K562 (cell line): Measurements from ENCODE around the gene KIF21A. TPM values are rescaled to one million over a fixed set of nuclear protein-coding genes. Genes with fewer than 3 reads are reported as not detected.

Experiments used
- ATAC-seq: fragments of 200-7000 bp; cut with Tn5 transposase; 3 replicates; pipeline ENCODE4 v1.9.1; 2020; ENCODE audit warnings: moderate library complexity
- BruUV-seq: library from RNA; stranded (reverse); fragments of 400-500 nt; replicated peaks from 2 replicates; lab custom pipeline; 2021; lab: Mats Ljungman, UMichigan
- CTCF ChIA-PET: fragments of 300-600 bp; formaldehyde crosslinking; extraction: SDS; loops from one replicate; lab custom pipeline; 2021; ENCODE audit warnings: low intra/inter-chr PET ratio; lab: Yijun Ruan, JAX
- POLR2A ChIA-PET: fragments of 300-600, 350-650 bp; sonication (Branson Sonifier 250); formaldehyde crosslinking; extraction: SDS; loops from one replicate; lab custom pipeline; 2021; ENCODE audit warnings: antibody characterized with exemption, inconsistent platforms; lab: Yijun Ruan, JAX
- DNase-seq, 4 experiments: peaks; one replicate each; pipeline versions ENCODE4 v3.0.0 to v3.0.0-alpha.2; 2011 to 2018; ENCODE audit warnings: low spot score in 3 of 4, mixed read lengths in 3 of 4; ENCODE audit errors: extremely low read depth in 1 of 4
- FAIRE-seq: peaks from 2 replicates; lab custom pipeline; 2011; peaks lifted over from hg19 to GRCh38; lab: Jason Lieb, UNC
- H2AFZ ChIP-seq: 2 replicates; pipeline ENCODE4 v1.6.0; 2011; ENCODE audit warnings: low read depth, low read length, control low read depth, inconsistent platforms
- H3K27ac ChIP-seq: fragments of 200-600 bp; 3 replicates; pipeline ENCODE4 v1.8.0; 2011; ENCODE audit warnings: low read depth, mild to moderate bottlenecking, control low read depth, inconsistent platforms, low read length, moderate library complexity, mixed read lengths; ENCODE audit errors: extremely low read depth
- H3K27me3 ChIP-seq, 2 experiments: fragments of 300-600 bp in 1 of 2; 2 replicates in 1 of 2; 3 replicates in 1 of 2; pipeline versions ENCODE4 v1.6.0 to v1.8.0; 2011; ENCODE audit warnings: inconsistent platforms in 2 of 2, low read length in 2 of 2, mild to moderate bottlenecking in 1 of 2, mixed read lengths in 1 of 2, moderate library complexity in 1 of 2; ENCODE audit not compliant: control insufficient read depth in 2 of 2, insufficient read depth in 2 of 2
- H3K36me3 ChIP-seq: fragments of 300-600 bp; 3 replicates; pipeline ENCODE4 v1.8.0; 2011; ENCODE audit warnings: mild to moderate bottlenecking, low read length, inconsistent platforms; ENCODE audit not compliant: control insufficient read depth, insufficient read depth
- H3K4me1 ChIP-seq, 2 experiments: fragments of 200-600 bp in 1 of 2; replicated peaks in 1 of 2; 2 replicates in 1 of 2; 3 replicates in 1 of 2; pipeline versions ENCODE4 v1.5.1 to v1.8.0; 2011; ENCODE audit warnings: inconsistent platforms in 2 of 2, low read length in 2 of 2, mild to moderate bottlenecking in 1 of 2, mixed read lengths in 1 of 2, moderate library complexity in 1 of 2; ENCODE audit not compliant: control insufficient read depth in 2 of 2, insufficient read depth in 2 of 2
- H3K4me2 ChIP-seq: 2 replicates; pipeline ENCODE4 v1.6.1; 2011; ENCODE audit warnings: low read length, control low read depth, inconsistent platforms, mixed read lengths; ENCODE audit not compliant: insufficient read depth
- H3K4me3 ChIP-seq: fragments of 200-600 bp; sonication (generic), shearing (Covaris generic); 2 replicates; pipeline ENCODE4 v1.5.1; 2016; ENCODE audit warnings: control low read depth, inconsistent platforms
- H3K79me2 ChIP-seq: fragments of 200-600 bp; 3 replicates; pipeline ENCODE4 v1.8.0; 2011; ENCODE audit warnings: low read length, inconsistent platforms; ENCODE audit not compliant: control insufficient read depth, insufficient read depth
- H3K9ac ChIP-seq, 2 experiments: 2 replicates each; pipeline versions ENCODE4 v1.6.0 to v1.6.1; 2011; ENCODE audit warnings: low read depth in 2 of 2, low read length in 2 of 2, control low read depth in 1 of 2, inconsistent platforms in 1 of 2, mild to moderate bottlenecking in 1 of 2, mixed read lengths in 1 of 2; ENCODE audit not compliant: insufficient read depth in 1 of 2
- H3K9me1 ChIP-seq: one replicate; pipeline ENCODE4 v1.6.0; 2011; ENCODE audit warnings: inconsistent platforms, mild to moderate bottlenecking, low read length, moderate library complexity; ENCODE audit not compliant: control insufficient read depth, insufficient read depth
- H3K9me3 ChIP-seq: replicated peaks from 2 replicates; pipeline ENCODE4 v1.5.1; 2011; ENCODE audit warnings: low read depth, low read length, inconsistent platforms; ENCODE audit not compliant: control insufficient read depth, insufficient read depth
- H4K20me1 ChIP-seq: replicated peaks from 2 replicates; pipeline ENCODE4 v1.6.1; 2011; ENCODE audit warnings: low read length, inconsistent platforms, mixed read lengths; ENCODE audit not compliant: control insufficient read depth, insufficient read depth
- ADNP ChIP-seq: fragments of 200-800 bp; sonication (Bioruptor generic); IDR thresholded peaks from 2 replicates; pipeline ENCODE4 v1.6.1; 2016; ENCODE audit warnings: missing genetic modification characterization, missing compliant biosample characterization
- ARID1B ChIP-seq: fragments of 450-650 bp; IDR thresholded peaks from 2 replicates; pipeline ENCODE4 v1.6.1; 2016; ENCODE audit warnings: antibody characterized with exemption, mild to moderate bottlenecking, inconsistent platforms
- ESRRB ChIP-seq: fragments of 250-450 bp; sonication (Bioruptor Pico); IDR thresholded peaks from 2 replicates; pipeline ENCODE4 v1.5.0; 2020; ENCODE audit warnings: mild to moderate bottlenecking, moderate library complexity, borderline replicate concordance
- EWSR1 ChIP-seq: fragments of 450-650 bp; IDR thresholded peaks from 2 replicates; pipeline ENCODE4 v1.6.1; 2018; ENCODE audit warnings: borderline replicate concordance, mild to moderate bottlenecking, low read depth, moderate library complexity; ENCODE audit not compliant: partially characterized antibody
- HDGF ChIP-seq: fragments of 450-650 bp; IDR thresholded peaks from 2 replicates; pipeline ENCODE4 v1.6.1; 2016
- IRF1 ChIP-seq: sonication (generic); formaldehyde crosslinking; IDR thresholded peaks from 2 replicates; pipeline ENCODE4 v1.8.0; 2022; ENCODE audit warnings: missing genetic modification reagents, mild to moderate bottlenecking, borderline replicate concordance
- JUN ChIP-seq, 2 experiments: sonication (generic) in 1 of 2; formaldehyde crosslinking in 1 of 2; IDR thresholded peaks; 2 replicates each; pipeline versions ENCODE4 v1.6.1 to v1.8.0; 2012 to 2022; ENCODE audit warnings: borderline replicate concordance in 2 of 2, mild to moderate bottlenecking in 2 of 2, improper control_type of control experiment in 1 of 2, low read depth in 1 of 2, low read length in 1 of 2, missing genetic modification reagents in 1 of 2
- KLF13 ChIP-seq: fragments of 450-650 bp; IDR thresholded peaks from 2 replicates; pipeline ENCODE4 v1.6.1; 2016; ENCODE audit warnings: missing genetic modification characterization, low read depth, mild to moderate bottlenecking, missing compliant biosample characterization, moderate library complexity, borderline replicate concordance
- MTA3 ChIP-seq: fragments of 450-650 bp; formaldehyde crosslinking; IDR thresholded peaks from 2 replicates; pipeline ENCODE4 v1.6.1; 2017; ENCODE audit warnings: mild to moderate bottlenecking, borderline replicate concordance
- MXD1 ChIP-seq: fragments of 250-450 bp; sonication (Bioruptor Pico); IDR thresholded peaks from 2 replicates; pipeline ENCODE4 v1.8.0; 2021; ENCODE audit warnings: borderline replicate concordance, mild to moderate bottlenecking, moderate library complexity; ENCODE audit not compliant: poor library complexity, severe bottlenecking
- PHB ChIP-seq: fragments of 250-450 bp; sonication (Bioruptor Pico); IDR thresholded peaks from 2 replicates; pipeline ENCODE4 v1.5.0; 2021
- PURB ChIP-seq: sonication (generic); formaldehyde crosslinking; IDR thresholded peaks from 2 replicates; pipeline ENCODE4 v1.9.0; 2021; ENCODE audit warnings: low read depth, mild to moderate bottlenecking, missing genetic modification reagents
- SMARCE1 ChIP-seq: fragments of 450-650 bp; IDR thresholded peaks from 2 replicates; pipeline ENCODE4 v1.7.1; 2016; ENCODE audit warnings: mild to moderate bottlenecking
- TGIF2 ChIP-seq: sonication (generic); formaldehyde crosslinking; IDR thresholded peaks from 2 replicates; pipeline ENCODE4 v1.8.1; 2022; ENCODE audit warnings: mild to moderate bottlenecking, missing genetic modification reagents, moderate library complexity
- ZBTB7A ChIP-seq: IDR thresholded peaks from 2 replicates; pipeline ENCODE4 v1.6.1; 2011; ENCODE audit warnings: low read depth, mild to moderate bottlenecking, low read length, moderate library complexity, borderline replicate concordance; ENCODE audit not compliant: control insufficient read depth
- ZC3H4 ChIP-seq: sonication (generic); formaldehyde crosslinking; IDR thresholded peaks from 2 replicates; pipeline ENCODE4 v1.9.0; 2021; ENCODE audit warnings: missing genetic modification reagents, borderline replicate concordance
- ZNF24 ChIP-seq: fragments of 450-650 bp; IDR thresholded peaks from 2 replicates; pipeline ENCODE4 v1.6.1; 2016
- ZNF766 ChIP-seq: fragments of 200-800 bp; sonication (Bioruptor generic); conservative IDR thresholded peaks from 2 replicates; pipeline ENCODE4 v1.6.1; 2016; ENCODE audit warnings: missing genetic modification characterization, missing compliant biosample characterization
- in situ Hi-C: fragments of 300-500 bp; cut with MboI; formaldehyde crosslinking; loops from 4 replicates; pipeline ENCODE4 v1.15.0; 2018; ENCODE audit warnings: inconsistent platforms, mixed read lengths
- intact Hi-C: fragments of 100-400 bp; cut with micrococcal nuclease; formaldehyde crosslinking; loops from 2 replicates; pipeline ENCODE4 v1.14.2; 2022
- polyA plus RNA-seq, 8 experiments: library from polyadenylated mRNA; depleted of rRNA in 4 of 8; stranded (reverse) in 5 of 8; unstranded in 3 of 8; fragments of >200 nt; fragmentation: Nextera tagmentation in 2 of 8; fragmentation: Illumina TruSeq in 1 of 8; extraction: Ambion mirVana in 2 of 8; extraction: Trizol in 1 of 8; gene quantifications; 2 replicates each; pipeline versions ENCODE4 v1.2.1 to v1.2.3, GENCODE V29; 2011 to 2014; ENCODE audit warnings: inconsistent platforms in 1 of 8, missing spikeins in 1 of 8
- total RNA-seq, 7 experiments: library from RNA; depleted of rRNA in 6 of 7; stranded (reverse); fragments of >200 nt in 6 of 7; fragmentation: Illumina TruSeq in 2 of 7; extraction: Trizol in 2 of 7; gene quantifications; 2 replicates each; pipeline versions ENCODE4 v1.2.1 to v1.2.3, GENCODE V29; 2011 to 2021; ENCODE audit warnings: low replicate concordance in 1 of 7
- TF ChIP-seq, protein P1 (sequence below): fragments of 450-650 bp; IDR thresholded peaks from 2 replicates; pipeline ENCODE4 v1.6.1; 2016; ENCODE audit warnings: missing biosample characterization, missing genetic modification characterization
- TF ChIP-seq, protein P2 (sequence below): sonication (generic); IDR thresholded peaks from 2 replicates; pipeline ENCODE4 v1.6.1; 2016

KIF21A gene
- total and polyA plus RNA-seq, 9 of the 15 experiments (the other 6 are each of a cell fraction or from before 2014, with no cell fraction given), result 17.7 to 45.0 (median 30.3) TPM

DNA sequence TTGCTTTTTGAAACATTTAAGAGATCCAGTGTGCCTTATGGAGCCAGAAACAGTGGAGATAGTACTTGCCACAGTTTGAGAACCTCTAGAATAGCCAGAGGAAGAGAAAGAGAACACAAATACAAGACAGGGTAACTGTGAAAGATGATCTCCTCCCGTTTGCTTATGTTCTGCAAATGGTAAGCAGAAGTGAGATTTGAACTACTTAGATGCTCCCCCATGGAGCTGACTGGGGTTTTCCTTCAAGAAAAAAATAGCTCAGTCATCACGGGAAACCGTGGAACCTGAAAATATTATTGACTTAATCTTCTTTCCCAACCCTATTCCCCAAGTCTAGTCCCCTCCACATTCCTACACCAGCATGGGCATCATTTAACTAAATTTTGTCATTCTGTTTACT lies 87.1 kb downstream of the KIF21A start (continued):
- TF ChIP-seq JUN (IDR thresholded peaks at IDR 0.05; ENCODE audit: borderline replicate concordance, low read depth, low read length) (no peak), JUN (CRISPR knock-in tag; IDR thresholded peaks at IDR 0.05; ENCODE audit: borderline replicate concordance) (no peak), ZBTB7A (no peak), ZC3H4 (no peak), ZNF24 (no peak), SMARCE1 (no peak)
- TF ChIP-seq, protein P1, sequence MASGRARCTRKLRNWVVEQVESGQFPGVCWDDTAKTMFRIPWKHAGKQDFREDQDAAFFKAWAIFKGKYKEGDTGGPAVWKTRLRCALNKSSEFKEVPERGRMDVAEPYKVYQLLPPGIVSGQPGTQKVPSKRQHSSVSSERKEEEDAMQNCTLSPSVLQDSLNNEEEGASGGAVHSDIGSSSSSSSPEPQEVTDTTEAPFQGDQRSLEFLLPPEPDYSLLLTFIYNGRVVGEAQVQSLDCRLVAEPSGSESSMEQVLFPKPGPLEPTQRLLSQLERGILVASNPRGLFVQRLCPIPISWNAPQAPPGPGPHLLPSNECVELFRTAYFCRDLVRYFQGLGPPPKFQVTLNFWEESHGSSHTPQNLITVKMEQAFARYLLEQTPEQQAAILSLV, result no peak
- TF ChIP-seq, all 486 proteins: peak for 0

- CTCF ChIA-PET, result no interaction called here
- Histone ChIP-seq H3K9me3 (no peaks in the 10 kb centered on the region), H3K9ac (no peak overlapping the region), H3K36me3 (peaks cover 45% of the 10 kb centered on the region), H3K4me1 (no peaks in the 10 kb centered on the region; a peak in 1 of 5 replicates), H3K9me1 (no peaks in the 10 kb centered on the region), H3K4me3 (no peak overlapping the region), H4K20me1 (no peaks in the 10 kb centered on the region), H3K27me3 (no peaks in the 10 kb centered on the region), H2AFZ (no peak overlapping the region), H3K4me2 (no peak overlapping the region), H3K79me2 (no peaks in the 10 kb centered on the region), H3K27ac (no peak overlapping the region)
- intact Hi-C loops, result no loop called here
- peak; percentile 77 for ATAC-seq
- peak in 3 of 4 experiments; percentile 14 to 21 (median 17) for DNase-seq
- no TSS peak for BruUV-seq
- POLR2A ChIA-PET, result interaction anchor here (1.3 kb wide), 1 partner anchor 10 kb away, joined by 3 read pairs; no protein-coding TSS in a partner anchor
- in situ Hi-C loops, result no loop called here
- peak; percentile 15 for FAIRE-seq
- TF ChIP-seq HDGF (no peak), EWSR1 (no peak), MXD1 (no peak), MTA3 (no peak), PURB (no peak), ZNF766 (CRISPR knock-in tag) (no peak), IRF1 (no peak), ESRRB (CRISPR knock-in tag) (no peak), ARID1B (0 out of 2 replicates have a peak, but pooled peaks have one; percentile 10), PHB (CRISPR knock-in tag) (no peak), ADNP (no peak), TGIF2 (CRISPR knock-in tag) (no peak), KLF13 (no peak)
- TF ChIP-seq, protein P2, sequence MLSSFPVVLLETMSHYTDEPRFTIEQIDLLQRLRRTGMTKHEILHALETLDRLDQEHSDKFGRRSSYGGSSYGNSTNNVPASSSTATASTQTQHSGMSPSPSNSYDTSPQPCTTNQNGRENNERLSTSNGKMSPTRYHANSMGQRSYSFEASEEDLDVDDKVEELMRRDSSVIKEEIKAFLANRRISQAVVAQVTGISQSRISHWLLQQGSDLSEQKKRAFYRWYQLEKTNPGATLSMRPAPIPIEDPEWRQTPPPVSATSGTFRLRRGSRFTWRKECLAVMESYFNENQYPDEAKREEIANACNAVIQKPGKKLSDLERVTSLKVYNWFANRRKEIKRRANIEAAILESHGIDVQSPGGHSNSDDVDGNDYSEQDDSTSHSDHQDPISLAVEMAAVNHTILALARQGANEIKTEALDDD, result peak; percentile 25; the same call in 1 of the 2 replicates
These were observed 88.0 kb downstream of the KIF21A start for GRCh38 chr12:39354955-39355354.
